GM12875 (cell line): ENCODE measurements around the gene UBXN11.

Source experiments
- H3K4me3 ChIP-seq: one replicate; pipeline ENCODE4 v1.5.1; 2011; ENCODE audit warnings: low read depth, low read length, control low read depth
- TF ChIP-seq, protein P1 (sequence below): IDR thresholded peaks from 2 replicates; pipeline ENCODE4 v1.5.1; 2011; ENCODE audit warnings: low read depth, mild to moderate bottlenecking, control low read depth, inconsistent platforms, low read length, moderate library complexity, borderline replicate concordance; ENCODE audit not compliant: insufficient read depth

Gene UBXN11

DNA sequence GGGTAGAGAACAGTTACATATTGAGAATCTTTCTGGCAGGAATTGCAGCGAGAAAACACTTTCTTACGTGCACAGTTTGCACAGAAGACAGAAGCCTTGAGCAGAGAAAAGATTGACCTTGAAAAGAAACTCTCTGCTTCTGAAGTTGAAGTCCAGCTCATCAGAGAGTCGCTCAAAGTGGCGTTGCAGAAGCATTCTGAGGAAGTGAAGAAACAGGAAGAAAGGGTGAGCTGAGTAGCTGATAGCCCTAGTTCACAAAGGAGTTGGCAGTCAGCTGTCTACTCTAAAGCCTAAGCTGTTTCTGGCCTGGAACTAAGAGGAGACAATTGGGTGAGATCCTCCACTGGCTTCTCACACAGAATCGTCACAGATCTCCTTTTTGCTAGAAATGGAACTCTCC is 46.9 kb downstream of the UBXN11 start:
- no peak overlapping the region for H3K4me3 ChIP-seq
- TF ChIP-seq, protein P1, sequence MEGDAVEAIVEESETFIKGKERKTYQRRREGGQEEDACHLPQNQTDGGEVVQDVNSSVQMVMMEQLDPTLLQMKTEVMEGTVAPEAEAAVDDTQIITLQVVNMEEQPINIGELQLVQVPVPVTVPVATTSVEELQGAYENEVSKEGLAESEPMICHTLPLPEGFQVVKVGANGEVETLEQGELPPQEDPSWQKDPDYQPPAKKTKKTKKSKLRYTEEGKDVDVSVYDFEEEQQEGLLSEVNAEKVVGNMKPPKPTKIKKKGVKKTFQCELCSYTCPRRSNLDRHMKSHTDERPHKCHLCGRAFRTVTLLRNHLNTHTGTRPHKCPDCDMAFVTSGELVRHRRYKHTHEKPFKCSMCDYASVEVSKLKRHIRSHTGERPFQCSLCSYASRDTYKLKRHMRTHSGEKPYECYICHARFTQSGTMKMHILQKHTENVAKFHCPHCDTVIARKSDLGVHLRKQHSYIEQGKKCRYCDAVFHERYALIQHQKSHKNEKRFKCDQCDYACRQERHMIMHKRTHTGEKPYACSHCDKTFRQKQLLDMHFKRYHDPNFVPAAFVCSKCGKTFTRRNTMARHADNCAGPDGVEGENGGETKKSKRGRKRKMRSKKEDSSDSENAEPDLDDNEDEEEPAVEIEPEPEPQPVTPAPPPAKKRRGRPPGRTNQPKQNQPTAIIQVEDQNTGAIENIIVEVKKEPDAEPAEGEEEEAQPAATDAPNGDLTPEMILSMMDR, result no peak

DNA sequence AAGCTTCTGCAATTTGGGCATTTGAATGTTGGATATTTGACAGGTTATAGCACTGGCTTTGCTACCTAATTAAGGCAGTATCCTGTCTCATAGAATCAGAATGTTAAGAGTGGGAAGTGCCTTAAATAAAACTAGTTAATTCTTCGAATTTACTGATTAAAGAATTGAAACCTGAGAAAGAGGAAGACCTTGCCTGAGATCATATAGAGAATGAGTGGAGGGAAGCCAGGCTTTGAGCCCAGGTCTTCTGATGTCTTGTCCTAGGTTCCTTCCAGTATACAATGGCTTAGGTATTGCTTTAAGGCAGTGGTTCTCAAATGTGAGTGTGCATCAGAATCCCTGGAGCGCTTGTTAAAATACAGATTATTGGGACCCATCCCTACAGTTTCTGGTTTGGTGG is 47.4 kb downstream of the UBXN11 start:
- no peak overlapping the region for H3K4me3 ChIP-seq
- TF ChIP-seq, protein P1, result no peak

DNA sequence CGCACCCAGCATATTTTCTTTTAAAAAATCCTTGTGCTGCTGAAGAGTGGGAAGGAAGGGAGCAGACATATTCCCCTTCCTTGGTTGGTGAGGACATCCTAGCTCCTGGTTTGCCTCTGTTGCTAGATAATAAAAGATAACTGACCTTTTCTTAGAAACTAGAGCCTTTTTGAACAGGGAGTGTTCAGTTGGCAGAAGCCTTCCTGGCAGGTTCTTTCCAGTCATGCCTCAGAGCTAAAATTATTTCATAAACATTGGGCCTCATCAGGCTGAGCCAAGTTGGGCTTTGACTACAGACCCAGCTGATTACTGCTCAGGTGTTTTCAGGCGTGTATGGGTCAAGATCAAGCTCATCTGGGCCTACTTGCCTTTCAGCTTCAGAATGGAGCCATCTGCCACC is 49.2 kb downstream of the UBXN11 start:
- TF ChIP-seq, protein P1, result no peak
- H3K4me3 ChIP-seq, result no peak overlapping the region

DNA sequence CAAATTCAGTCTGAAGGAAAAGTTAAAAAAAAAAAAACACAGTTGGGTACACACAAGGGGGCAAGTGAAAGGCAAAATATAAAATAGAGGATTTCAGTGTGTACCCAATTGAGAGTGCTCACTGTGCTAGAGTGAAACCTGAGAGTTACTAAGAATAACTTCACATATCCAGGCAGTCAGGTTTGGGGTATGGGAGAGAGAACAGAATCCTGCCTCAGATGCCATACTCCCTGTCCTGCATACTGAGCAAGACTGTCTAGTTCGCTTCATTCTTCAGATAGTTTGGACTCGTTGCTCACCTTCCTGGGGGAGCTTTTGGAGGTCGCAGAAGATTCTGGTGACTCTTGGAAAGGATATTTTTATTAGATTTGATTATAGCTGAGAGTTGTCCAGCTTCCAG is 52.0 kb downstream of the UBXN11 start:
- TF ChIP-seq, protein P1, result no peak
- no peak overlapping the region for H3K4me3 ChIP-seq

DNA sequence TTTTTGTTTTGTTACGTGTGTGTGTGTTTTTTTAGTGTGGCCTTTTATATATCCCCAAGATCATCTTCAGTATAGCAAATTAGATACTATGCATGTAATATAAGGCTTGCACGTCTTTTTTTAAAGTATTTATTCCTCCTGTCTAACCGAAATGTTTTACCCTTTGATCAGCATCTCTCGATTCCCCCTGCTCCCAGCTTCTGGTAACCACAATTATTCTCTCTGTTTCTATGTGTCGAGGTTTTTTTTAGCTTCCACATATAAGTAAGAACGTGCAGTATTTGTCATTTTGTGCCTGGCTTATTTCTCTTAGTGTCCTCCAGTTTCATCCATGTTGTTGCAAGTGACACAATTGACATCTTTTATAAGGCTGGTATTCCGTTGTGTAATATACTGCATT is 53.7 kb downstream of the UBXN11 start:
- no peak overlapping the region for H3K4me3 ChIP-seq
- TF ChIP-seq, protein P1, result no peak

DNA sequence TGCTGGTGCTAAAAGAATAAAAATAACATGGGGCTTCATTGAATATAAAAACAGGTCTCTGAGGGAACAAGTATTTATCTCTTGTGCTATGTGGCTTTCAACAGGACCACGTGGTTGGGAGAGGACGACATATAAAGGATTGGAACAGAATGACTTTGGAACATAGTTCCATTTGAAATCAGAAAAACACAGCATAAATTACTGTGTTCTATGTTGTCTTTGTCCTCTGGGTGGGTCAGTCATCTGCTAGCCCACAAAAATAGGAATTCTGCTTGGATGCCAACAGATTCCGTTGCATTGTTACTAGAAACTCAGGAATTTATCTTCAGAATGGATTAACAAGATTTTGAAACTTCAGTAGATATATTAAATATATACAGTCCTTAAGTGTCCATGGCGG is 66.5 kb downstream of the UBXN11 start:
- TF ChIP-seq, protein P1, result no peak
- no peak overlapping the region for H3K4me3 ChIP-seq

DNA sequence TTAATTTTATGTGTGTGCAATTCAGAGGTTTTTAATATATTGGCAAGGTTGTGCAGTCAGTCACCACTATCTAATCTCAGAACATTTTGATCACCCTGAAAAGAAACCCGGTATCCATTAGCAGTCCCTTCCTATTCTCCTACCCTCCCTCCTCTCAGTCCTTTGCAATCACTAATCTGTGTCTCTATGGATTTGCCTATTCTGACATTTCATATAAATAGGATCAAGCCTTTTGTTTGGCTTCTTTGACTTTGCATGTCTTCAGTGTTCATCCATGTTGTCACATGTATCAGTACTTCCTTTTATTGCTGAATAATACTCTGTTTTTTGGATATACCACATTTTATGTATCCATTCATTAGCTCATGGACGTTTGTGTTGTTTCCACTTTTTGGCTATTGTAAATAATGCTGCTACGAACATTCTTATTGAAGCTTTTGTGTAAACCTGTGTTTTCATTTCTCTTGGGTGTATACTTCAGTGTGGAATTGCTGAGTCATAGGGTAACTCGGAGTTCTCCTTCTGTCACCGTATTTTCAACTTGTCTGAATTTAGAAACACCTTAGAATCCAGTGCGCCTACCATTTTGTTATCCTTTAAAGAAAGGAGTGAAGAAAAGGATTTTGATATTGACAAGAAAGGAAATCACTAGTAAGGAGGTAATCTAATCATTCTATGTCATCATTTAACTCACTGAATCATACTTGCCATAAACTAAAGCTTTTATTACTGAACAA is 69.0 kb downstream of the UBXN11 start:
- TF ChIP-seq, protein P1, result no peak
- H3K4me3 ChIP-seq, result no peak overlapping the region
